ENCODE data around the gene ZBTB7C. TPM values are rescaled to one million over a fixed set of nuclear protein-coding genes. Genes with fewer than 3 reads are reported as not detected.

Gene ZBTB7C
- total and polyA plus RNA-seq, 2 of the 4 experiments (the other 2 are of a cell fraction): not detected

DNA sequence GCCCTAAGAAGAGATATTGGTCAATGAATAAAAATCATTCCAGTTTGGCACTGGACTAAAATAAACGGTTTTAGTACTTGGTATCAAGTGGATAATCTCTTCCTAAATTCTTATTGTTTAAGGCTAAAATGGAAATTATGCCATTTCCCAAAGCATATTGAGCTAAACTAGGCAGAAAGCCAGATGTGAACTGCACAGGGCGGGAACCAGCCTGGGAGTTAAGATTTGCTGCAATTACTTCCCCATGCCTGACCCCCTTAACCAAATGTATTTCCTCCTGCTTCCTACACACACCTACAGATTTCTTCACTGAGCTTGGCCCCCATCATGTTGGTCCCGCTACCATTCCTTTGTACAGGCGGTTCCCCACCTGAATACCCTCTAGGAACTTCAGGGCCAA is 12.2 kb downstream of the ZBTB7C start (continued):
- TF ChIP-seq MAZ (IDR thresholded peaks at IDR 0.05; ENCODE audit: borderline replicate concordance, low read depth, low read length) (no peak), RAD21 (IDR thresholded peaks at IDR 0.05; ENCODE audit: low read length) (no peak)
- TF ChIP-seq, protein P1, sequence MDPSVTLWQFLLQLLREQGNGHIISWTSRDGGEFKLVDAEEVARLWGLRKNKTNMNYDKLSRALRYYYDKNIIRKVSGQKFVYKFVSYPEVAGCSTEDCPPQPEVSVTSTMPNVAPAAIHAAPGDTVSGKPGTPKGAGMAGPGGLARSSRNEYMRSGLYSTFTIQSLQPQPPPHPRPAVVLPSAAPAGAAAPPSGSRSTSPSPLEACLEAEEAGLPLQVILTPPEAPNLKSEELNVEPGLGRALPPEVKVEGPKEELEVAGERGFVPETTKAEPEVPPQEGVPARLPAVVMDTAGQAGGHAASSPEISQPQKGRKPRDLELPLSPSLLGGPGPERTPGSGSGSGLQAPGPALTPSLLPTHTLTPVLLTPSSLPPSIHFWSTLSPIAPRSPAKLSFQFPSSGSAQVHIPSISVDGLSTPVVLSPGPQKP (IDR thresholded peaks at IDR 0.05; ENCODE audit: borderline replicate concordance, low read depth, low read length): no peak
- TF ChIP-seq, protein P2, sequence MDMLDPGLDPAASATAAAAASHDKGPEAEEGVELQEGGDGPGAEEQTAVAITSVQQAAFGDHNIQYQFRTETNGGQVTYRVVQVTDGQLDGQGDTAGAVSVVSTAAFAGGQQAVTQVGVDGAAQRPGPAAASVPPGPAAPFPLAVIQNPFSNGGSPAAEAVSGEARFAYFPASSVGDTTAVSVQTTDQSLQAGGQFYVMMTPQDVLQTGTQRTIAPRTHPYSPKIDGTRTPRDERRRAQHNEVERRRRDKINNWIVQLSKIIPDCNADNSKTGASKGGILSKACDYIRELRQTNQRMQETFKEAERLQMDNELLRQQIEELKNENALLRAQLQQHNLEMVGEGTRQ (IDR thresholded peaks at IDR 0.05; ENCODE audit: low read depth, low read length): no peak

DNA sequence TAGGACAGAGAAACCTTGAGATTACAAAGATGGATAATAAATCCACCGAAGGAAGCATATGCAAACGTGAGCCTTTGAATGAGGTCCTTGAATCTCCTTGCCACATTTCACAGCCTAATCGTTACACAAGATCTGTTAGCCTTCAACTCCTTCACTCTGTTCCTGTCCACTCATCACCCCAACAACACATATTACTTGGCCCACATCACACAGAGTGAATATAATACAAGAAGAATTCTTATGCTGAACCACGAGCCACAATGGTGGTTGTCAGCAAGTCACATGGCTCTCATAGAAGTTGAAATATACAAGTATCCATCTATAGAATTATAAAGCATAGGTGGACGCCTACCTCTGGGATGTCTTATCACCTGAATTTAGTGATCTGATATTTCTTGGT is 12.6 kb downstream of the ZBTB7C start:
- Histone ChIP-seq H2BK120ac (ENCODE audit: low read depth, low read length) (no peak overlapping the region), H4K20me1 (ENCODE audit: insufficient read depth, low read length) (no peaks in the 10 kb centered on the region), H3K14ac (replicated peaks; ENCODE audit: low read depth, low read length) (no peak overlapping the region), H2BK5ac (ENCODE audit: low read depth, low read length, poor library complexity, severe bottlenecking) (no peak overlapping the region), H3K36me3 (ENCODE audit: control insufficient read depth, insufficient read depth, low read length) (no peaks in the 10 kb centered on the region), H2BK15ac (ENCODE audit: low read depth, low read length) (no peak overlapping the region), H3K4ac (ENCODE audit: low read depth, low read length) (no peak overlapping the region), H2BK20ac (ENCODE audit: low read depth, low read length) (no peak overlapping the region), H3K9me3 (ENCODE audit: control insufficient read depth, insufficient read depth, low read length) (no peaks in the 10 kb centered on the region), H3K4me3 (ENCODE audit: insufficient read depth, low read depth, low read length) (no peak overlapping the region), H2AK9ac (replicated peaks; ENCODE audit: low read depth, low read length, poor library complexity) (no peak overlapping the region), H3K4me2 (ENCODE audit: low read depth, low read length) (no peak overlapping the region), H3K18ac (ENCODE audit: low read depth, low read length) (no peak overlapping the region), H2AFZ (replicated peaks; ENCODE audit: low read length, poor library complexity) (no peak overlapping the region), H3K9ac (ENCODE audit: low read depth, low read length) (no peak overlapping the region), H3K4me1 (ENCODE audit: control insufficient read depth, insufficient read depth, low read length) (no peaks in the 10 kb centered on the region), H4K8ac (ENCODE audit: low read depth in 2 of 2, low read length in 2 of 2) (no peak overlapping the region), H2AK5ac (ENCODE audit: low read depth, low read length) (no peak overlapping the region), H3K79me1 (ENCODE audit: low read depth in 1 of 2, low read length in 2 of 2) (no peaks in the 10 kb centered on the region), H3K23ac (ENCODE audit: low read depth, low read length) (no peak overlapping the region), H3K56ac (ENCODE audit: extremely low read depth, insufficient read depth, low read length) (no peak overlapping the region), H3K27ac (ENCODE audit: insufficient read depth, low read length) (no peak overlapping the region), H4K91ac (ENCODE audit: insufficient read depth, low read depth, low read length) (no peak overlapping the region), H3K27me3 (ENCODE audit: control insufficient read depth, insufficient read depth, low read length) (peaks cover 52% of the 10 kb centered on the region), H4K5ac (ENCODE audit: low read depth, low read length) (no peak overlapping the region), H3K9me1 (ENCODE audit: insufficient read depth, low read length) (no peaks in the 10 kb centered on the region)
- ChIA-PET CTCF (no interaction called here), POLR2A (ENCODE audit: unreplicated experiment) (no interaction called here)
- dilution Hi-C loops (cut with HindIII; ENCODE audit: low sequenced_read_pairs, unreplicated experiment): no loop called here
- intact Hi-C loops (cut with micrococcal nuclease): no loop called here
- no peak for ATAC-seq (ENCODE audit: low read depth)
- WGBS, 2 experiments (ENCODE audit: extremely low coverage in 2 of 2, insufficient read length in 1 of 2): no CpG with 5 or more reads among the region's 5 CpGs
- in situ Hi-C loops (cut with MboI; ENCODE audit: low sequenced_read_pairs): no loop called here
- no TSS peak for BruUV-seq (replicated peaks)
- no peak for DNase-seq
- TF ChIP-seq NFE2L2 (IDR thresholded peaks at IDR 0.05; ENCODE audit: low read depth, low read length) (no peak), CHD1 (IDR thresholded peaks at IDR 0.05; ENCODE audit: low read depth, low read length) (no peak), POLR2A (IDR thresholded peaks at IDR 0.05; ENCODE audit: low read depth, low read length) (no peak), RFX5 (IDR thresholded peaks at IDR 0.05; ENCODE audit: low read depth, low read length) (no peak), BHLHE40 (IDR thresholded peaks at IDR 0.05; ENCODE audit: low read depth, low read length) (no peak), SMC3 (IDR thresholded peaks at IDR 0.05; ENCODE audit: low read depth, low read length) (no peak)
- TF ChIP-seq, protein P2 (IDR thresholded peaks at IDR 0.05; ENCODE audit: low read depth, low read length): no peak
- TF ChIP-seq, protein P1 (IDR thresholded peaks at IDR 0.05; ENCODE audit: borderline replicate concordance, low read depth, low read length): no peak
- TF ChIP-seq, protein P3, sequence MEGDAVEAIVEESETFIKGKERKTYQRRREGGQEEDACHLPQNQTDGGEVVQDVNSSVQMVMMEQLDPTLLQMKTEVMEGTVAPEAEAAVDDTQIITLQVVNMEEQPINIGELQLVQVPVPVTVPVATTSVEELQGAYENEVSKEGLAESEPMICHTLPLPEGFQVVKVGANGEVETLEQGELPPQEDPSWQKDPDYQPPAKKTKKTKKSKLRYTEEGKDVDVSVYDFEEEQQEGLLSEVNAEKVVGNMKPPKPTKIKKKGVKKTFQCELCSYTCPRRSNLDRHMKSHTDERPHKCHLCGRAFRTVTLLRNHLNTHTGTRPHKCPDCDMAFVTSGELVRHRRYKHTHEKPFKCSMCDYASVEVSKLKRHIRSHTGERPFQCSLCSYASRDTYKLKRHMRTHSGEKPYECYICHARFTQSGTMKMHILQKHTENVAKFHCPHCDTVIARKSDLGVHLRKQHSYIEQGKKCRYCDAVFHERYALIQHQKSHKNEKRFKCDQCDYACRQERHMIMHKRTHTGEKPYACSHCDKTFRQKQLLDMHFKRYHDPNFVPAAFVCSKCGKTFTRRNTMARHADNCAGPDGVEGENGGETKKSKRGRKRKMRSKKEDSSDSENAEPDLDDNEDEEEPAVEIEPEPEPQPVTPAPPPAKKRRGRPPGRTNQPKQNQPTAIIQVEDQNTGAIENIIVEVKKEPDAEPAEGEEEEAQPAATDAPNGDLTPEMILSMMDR (conservative IDR thresholded peaks at IDR 0.05; ENCODE audit: low read depth, low read length): no peak
